ENCODE data around the gene DGKG. TPM values are rescaled to one million over a fixed set of nuclear protein-coding genes. Genes with fewer than 3 reads are reported as not detected.

DGKG gene
- total and polyA plus RNA-seq, 2 of the 8 experiments (the other 6 are each of a cell fraction or from before 2014, with no cell fraction given): 0.30 to 0.48 TPM

DNA sequence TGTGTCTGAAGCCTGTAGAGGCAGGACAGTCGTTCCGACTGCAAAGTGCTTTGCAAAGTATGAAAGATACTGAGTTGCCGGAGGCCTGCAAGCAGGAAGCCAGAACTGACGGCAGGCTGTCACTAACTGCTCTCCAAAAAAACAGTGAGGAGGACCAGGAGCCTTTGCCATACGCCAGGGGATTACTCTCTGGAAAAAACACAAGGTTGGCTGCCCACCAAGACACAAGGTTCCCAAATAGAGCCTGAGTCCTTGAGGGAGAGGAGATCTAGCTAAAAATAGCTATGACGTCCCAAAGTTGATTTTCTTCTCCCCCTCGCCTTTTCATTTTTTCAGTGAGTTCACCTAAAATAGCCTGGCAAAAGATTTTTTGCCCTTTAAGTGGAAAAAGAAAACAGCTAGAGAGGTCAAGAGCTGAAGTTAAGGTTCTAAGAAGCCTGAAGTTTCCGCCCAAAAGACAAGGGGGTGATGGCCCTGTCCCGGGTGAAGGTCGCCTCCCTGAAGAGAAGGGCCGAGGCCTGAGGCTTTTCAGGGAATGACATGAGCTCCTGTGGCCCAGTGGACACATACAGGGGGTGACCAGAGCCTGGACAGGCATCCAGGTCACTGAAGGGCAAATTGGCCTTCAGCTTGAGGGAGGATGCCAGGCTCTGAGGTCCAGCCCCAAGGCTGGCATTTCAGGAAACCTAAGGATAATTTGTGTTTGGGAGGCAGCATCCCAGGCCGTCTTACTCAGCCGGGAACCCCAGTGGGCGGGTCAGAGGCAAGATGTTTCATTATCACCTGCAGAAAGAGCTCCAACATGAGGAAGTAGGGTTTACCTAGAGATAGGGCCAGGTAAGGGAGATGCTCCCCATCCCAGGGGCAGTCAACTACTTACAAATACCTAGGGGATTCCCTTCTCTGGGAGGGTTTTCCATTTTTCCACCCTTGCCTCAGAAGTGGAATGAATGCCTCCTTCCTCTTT lies 44.9 kb upstream of the DGKG start:
- no peak overlapping the region for H4K8ac ChIP-seq (ENCODE audit: extremely low read depth, insufficient read depth, low read length)
- H3K18ac ChIP-seq (ENCODE audit: extremely low read depth, low read length): no peak overlapping the region
- 86% methylated on average over 14 of the region's 14 CpGs; no CpG with 5 or more reads in 1 of the 2 experiments for WGBS, 2 experiments (ENCODE audit: extremely low coverage in 1 of 2, insufficient coverage in 1 of 2, insufficient read length in 1 of 2, insufficient replicate concordance in 2 of 2, low coverage in 1 of 2, low lambda C conversion rate in 2 of 2, missing lambda C conversion rate in 1 of 2)
- H3K9ac ChIP-seq (replicated peaks in 1 of 4; ENCODE audit: extremely low read depth in 1 of 4, low read depth in 3 of 4, low read length in 3 of 4): no peak overlapping the region
- CTCF ChIA-PET (ENCODE audit: partially characterized antibody): interaction anchor here (0.9 to 1.8 kb wide), 3 partner anchors 55 to 145 kb away, joined by 3 to 4 read pairs (median 4); no protein-coding TSS in a partner anchor
- H3K4me3 ChIP-seq (ENCODE audit: extremely low read depth in 1 of 4, insufficient read depth in 2 of 4, low read depth in 3 of 4, low read length in 4 of 4): no peak overlapping the region
- H4K91ac ChIP-seq (replicated peaks; ENCODE audit: insufficient read length, low read length): no peak overlapping the region
- H3K27ac ChIP-seq (ENCODE audit: low read depth, low read length): no peak overlapping the region
- no peak overlapping the region for H3K4ac ChIP-seq (replicated peaks; ENCODE audit: insufficient read length, low read depth, low read length)
- DNase-seq (ENCODE audit: low read depth in 1 of 2, low spot score in 2 of 2): no peak
- H2BK15ac ChIP-seq (ENCODE audit: low read length): no peak overlapping the region
- no peak overlapping the region for H3K4me2 ChIP-seq (ENCODE audit: insufficient read depth in 1 of 2, low read depth in 2 of 2, low read length in 2 of 2)
- no peaks in the 10 kb centered on the region for H3K27me3 ChIP-seq (replicated peaks in 1 of 4; ENCODE audit: control insufficient read depth in 3 of 4, extremely low read depth in 1 of 4, insufficient read depth in 3 of 4, low read length in 3 of 4)
- no peak overlapping the region for H2AFZ ChIP-seq (ENCODE audit: low read length)
- H3K56ac ChIP-seq (replicated peaks; ENCODE audit: insufficient read length, low read depth, low read length): no peak overlapping the region
- H3K14ac ChIP-seq (ENCODE audit: insufficient read length): no peak overlapping the region
- no peaks in the 10 kb centered on the region for H3K79me1 ChIP-seq (ENCODE audit: low read depth, low read length)
- POLR2A ChIA-PET (ENCODE audit: partially characterized antibody): no interaction called here
- H2BK5ac ChIP-seq (ENCODE audit: low read depth, low read length): no peak overlapping the region
- no peaks in the 10 kb centered on the region for H3K79me2 ChIP-seq (ENCODE audit: control insufficient read depth in 1 of 2, insufficient read depth in 2 of 2, low read length in 2 of 2)
- H3K4me1 ChIP-seq (replicated peaks in 1 of 4; ENCODE audit: control insufficient read depth in 3 of 4, insufficient read depth in 4 of 4, low read length in 3 of 4): peaks cover 0 to 6% (median 1%) of the 10 kb centered on the region in 4 experiments; a peak in 3 of 7 replicates
- no peak overlapping the region for H2BK12ac ChIP-seq (ENCODE audit: low read depth, low read length)
- H4K5ac ChIP-seq (ENCODE audit: insufficient read length, low read depth, low read length): no peak overlapping the region
- H3K9me3 ChIP-seq (ENCODE audit: insufficient read depth in 2 of 2, low read depth in 1 of 2, low read length in 1 of 2): no peaks in the 10 kb centered on the region
- no peaks in the 10 kb centered on the region for H3K36me3 ChIP-seq (ENCODE audit: control insufficient read depth in 2 of 4, insufficient read depth in 4 of 4, low read length in 3 of 4)
- H3K23ac ChIP-seq (ENCODE audit: insufficient read length): no peak overlapping the region
- H2BK120ac ChIP-seq (replicated peaks; ENCODE audit: low read depth, low read length): no peak overlapping the region
- FAIRE-seq: no peak
- no peak overlapping the region for H2AK5ac ChIP-seq (ENCODE audit: low read depth, low read length)
- no peaks in the 10 kb centered on the region for H3K23me2 ChIP-seq (ENCODE audit: low read depth, low read length)
- H4K20me1 ChIP-seq (replicated peaks in 1 of 2; ENCODE audit: control insufficient read depth in 1 of 2, insufficient read depth in 2 of 2, low read length in 2 of 2): no peaks in the 10 kb centered on the region
- H2BK20ac ChIP-seq (ENCODE audit: low read length): no peak overlapping the region
- no peak for TF ChIP-seq CREB1 (IDR thresholded peaks at IDR 0.05)
